ENCODE data around the gene RNF220. TPM values are rescaled to one million over a fixed set of nuclear protein-coding genes. Genes with fewer than 3 reads are reported as not detected.

The RNF220 gene
- total RNA-seq, 4 donors from 2014 or later = 45.8 to 169 (median 89.4) TPM

DNA sequence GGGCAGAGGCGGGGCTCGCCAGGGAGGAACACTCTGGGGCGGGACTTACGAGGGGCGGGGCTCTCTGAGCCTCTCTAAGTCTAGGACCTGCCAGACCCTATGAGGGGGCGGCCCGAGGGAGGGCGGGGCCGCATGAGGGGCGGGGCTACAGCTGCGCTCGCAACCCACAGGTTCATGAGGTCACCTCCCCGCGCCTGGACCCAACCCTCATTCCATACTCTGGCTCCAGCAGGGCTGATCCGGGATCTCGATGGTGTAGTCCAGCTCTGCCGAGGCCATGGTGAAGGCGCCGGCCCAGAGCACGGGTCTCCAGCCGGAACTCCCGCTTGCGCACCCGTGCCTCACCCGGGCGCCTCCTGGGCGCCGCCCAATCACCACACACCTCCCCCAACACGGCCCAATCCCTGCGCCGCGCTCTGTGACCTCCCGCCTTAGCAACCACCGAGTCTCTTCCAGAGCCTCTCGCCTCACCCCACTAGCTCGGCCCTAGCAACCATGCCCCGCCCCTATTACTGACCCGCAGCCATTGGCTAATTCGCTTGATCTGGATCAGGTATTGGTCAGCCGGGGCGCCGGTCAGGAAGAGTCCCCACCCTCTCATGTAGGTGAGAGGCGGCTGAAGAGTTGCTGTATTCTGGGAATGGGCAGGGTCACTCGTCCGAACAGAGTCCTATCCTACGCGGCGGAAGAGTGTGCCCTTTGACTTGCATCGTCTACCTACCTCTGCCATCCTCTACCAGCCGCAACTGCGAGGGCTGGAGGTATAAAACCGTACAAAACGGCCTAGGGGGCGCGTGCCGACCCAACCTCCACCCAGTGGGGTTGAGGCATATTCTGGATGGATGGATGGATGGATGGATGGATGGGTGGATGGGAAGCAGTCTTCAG lies 269.3 kb downstream of the RNF220 start, which contains the start of the genes ARMH1 and TMEM53:
Gene ARMH1 (plus strand): TSS at position 602 of the 888 bp plus-strand sequence. CDS start 14,984 bp downstream, outside the sequence.
Gene TMEM53 (minus strand): TSS at position 369 of the 888 bp plus-strand sequence. CDS start 90 bp downstream, at position 279.
- DNase-seq = peak; percentile 99
- H3K27ac ChIP-seq = peak within 1 kb of the TSS; percentile 94 to 96 (median 96)
- no peaks in the 10 kb centered on the region for H3K36me3 ChIP-seq
- in situ Hi-C loops (cut with MboI; ENCODE audit: low pct_ligation_motif_present in 1 of 4, low pct_unique_long_range_greater_than_20kb in 1 of 4, low sequenced_read_pairs in 3 of 4) = no loop called here
- TF ChIP-seq EP300 (IDR thresholded peaks at IDR 0.05; ENCODE audit: low read depth) (peak; percentile 29), POLR2A (IDR thresholded peaks at IDR 0.05) (peak; percentile 90), POLR2AphosphoS5 (IDR thresholded peaks at IDR 0.05) (peak; percentile 13 to 78 (median 63))
- TF ChIP-seq, protein P1, sequence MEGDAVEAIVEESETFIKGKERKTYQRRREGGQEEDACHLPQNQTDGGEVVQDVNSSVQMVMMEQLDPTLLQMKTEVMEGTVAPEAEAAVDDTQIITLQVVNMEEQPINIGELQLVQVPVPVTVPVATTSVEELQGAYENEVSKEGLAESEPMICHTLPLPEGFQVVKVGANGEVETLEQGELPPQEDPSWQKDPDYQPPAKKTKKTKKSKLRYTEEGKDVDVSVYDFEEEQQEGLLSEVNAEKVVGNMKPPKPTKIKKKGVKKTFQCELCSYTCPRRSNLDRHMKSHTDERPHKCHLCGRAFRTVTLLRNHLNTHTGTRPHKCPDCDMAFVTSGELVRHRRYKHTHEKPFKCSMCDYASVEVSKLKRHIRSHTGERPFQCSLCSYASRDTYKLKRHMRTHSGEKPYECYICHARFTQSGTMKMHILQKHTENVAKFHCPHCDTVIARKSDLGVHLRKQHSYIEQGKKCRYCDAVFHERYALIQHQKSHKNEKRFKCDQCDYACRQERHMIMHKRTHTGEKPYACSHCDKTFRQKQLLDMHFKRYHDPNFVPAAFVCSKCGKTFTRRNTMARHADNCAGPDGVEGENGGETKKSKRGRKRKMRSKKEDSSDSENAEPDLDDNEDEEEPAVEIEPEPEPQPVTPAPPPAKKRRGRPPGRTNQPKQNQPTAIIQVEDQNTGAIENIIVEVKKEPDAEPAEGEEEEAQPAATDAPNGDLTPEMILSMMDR (IDR thresholded peaks at IDR 0.05) = peak in 1 of 5 experiments; percentile 11
- no peaks in the 10 kb centered on the region for H3K27me3 ChIP-seq
- H3K9me3 ChIP-seq = no peaks in the 10 kb centered on the region
- H3K4me3 ChIP-seq = peak within 1 kb of the TSS; percentile 54 to 74 (median 57)
- 2% methylated on average over 56 of the region's 56 CpGs; no CpG with 5 or more reads in 1 of the 2 donors for WGBS, 2 donors (ENCODE audit: low coverage in 1 of 2)
- intact Hi-C loops (cut with DNase I; ENCODE audit: low total_unique reads) = no loop called here
- H3K4me1 ChIP-seq = peaks cover 20 to 50% (median 26%) of the 10 kb centered on the region in 4 donors

DNA sequence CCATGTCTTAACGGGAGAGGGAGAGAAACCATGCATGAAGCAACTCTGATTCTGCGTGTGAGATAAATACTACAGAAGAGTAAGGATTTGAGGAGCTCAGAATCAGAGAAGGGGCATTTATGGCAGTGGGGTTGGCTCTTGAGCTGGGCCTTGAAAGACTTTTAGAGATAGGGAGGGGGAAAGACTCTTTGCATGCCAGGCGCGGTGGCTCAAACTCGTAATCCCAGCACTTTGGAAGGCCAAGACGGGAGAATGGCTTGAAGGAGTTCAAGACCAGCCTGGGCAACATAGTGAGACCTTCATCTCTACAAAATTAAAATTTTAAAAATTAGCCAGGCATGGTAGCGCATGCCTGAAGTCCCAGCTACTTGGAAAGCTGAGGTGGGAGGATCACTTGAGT lies 270.1 kb downstream of the RNF220 start:
- H3K9me3 ChIP-seq = no peaks in the 10 kb centered on the region
- H3K4me1 ChIP-seq = peaks cover 20 to 50% (median 26%) of the 10 kb centered on the region in 4 donors
- H3K36me3 ChIP-seq = no peaks in the 10 kb centered on the region
- no peaks in the 10 kb centered on the region for H3K27me3 ChIP-seq
- in situ Hi-C loops (cut with MboI; ENCODE audit: low pct_ligation_motif_present in 1 of 4, low pct_unique_long_range_greater_than_20kb in 1 of 4, low sequenced_read_pairs in 3 of 4) (no loop called here), intact Hi-C loops (cut with DNase I; ENCODE audit: low total_unique reads) (no loop called here)
- peak overlapping the region; percentile 94 to 96 (median 96) for H3K27ac ChIP-seq
- H3K4me3 ChIP-seq = peak overlapping the region in 1 of 4 donors; percentile 74
- no peak for TF ChIP-seq EP300 (IDR thresholded peaks at IDR 0.05; ENCODE audit: low read depth)
- no peak for TF ChIP-seq POLR2A (IDR thresholded peaks at IDR 0.05)
- TF ChIP-seq, protein P1 (IDR thresholded peaks at IDR 0.05) = no peak
- no peak for TF ChIP-seq POLR2AphosphoS5 (IDR thresholded peaks at IDR 0.05)
- no peak for DNase-seq
- 85 to 90% methylated on average over 7 of the region's 7 CpGs for WGBS, 2 donors (ENCODE audit: low coverage in 1 of 2)

DNA sequence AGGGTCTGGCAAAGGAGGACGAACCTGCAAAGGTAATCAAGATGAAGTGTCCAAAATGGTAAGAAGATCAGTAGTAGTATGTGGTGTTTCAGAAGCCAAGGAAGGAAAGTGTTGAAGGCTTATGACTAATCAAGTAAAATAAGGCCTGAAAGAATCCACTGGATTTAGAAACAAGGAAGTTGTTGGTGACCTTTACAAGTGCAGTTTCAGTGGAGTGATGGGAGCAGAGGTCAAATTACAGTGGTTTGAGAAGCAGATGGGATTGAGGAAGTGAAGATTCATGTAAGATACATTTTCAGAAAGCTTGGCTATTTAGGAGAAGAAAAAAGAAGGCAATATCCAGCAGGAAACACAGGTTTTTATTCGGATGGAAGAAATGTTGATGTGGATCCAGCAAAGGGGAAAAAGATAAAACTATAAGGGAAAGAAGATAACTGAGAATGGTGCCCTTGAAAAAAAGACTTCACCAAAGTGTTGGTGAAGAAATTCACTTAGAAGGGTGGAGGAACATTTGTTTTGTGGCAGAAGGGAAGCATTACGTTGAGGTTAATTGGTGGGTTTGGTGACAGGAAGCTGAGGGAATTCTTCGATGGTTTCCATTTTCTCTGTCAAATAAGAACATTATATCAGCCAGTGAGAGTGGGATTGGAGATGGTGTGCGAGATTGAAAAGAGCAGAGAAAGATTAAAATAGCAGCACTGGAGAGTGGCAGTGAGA lies 271.6 kb downstream of the RNF220 start:
- Histone ChIP-seq H3K27me3 (no peaks in the 10 kb centered on the region), H3K36me3 (no peaks in the 10 kb centered on the region), H3K4me1 (peaks cover 20 to 49% (median 26%) of the 10 kb centered on the region in 4 donors), H3K4me3 (no peak overlapping the region), H3K27ac (peak overlapping the region; percentile 94 to 96 (median 96)), H3K9me3 (no peaks in the 10 kb centered on the region)
- in situ Hi-C loops (cut with MboI; ENCODE audit: low pct_ligation_motif_present in 1 of 4, low pct_unique_long_range_greater_than_20kb in 1 of 4, low sequenced_read_pairs in 3 of 4) (no loop called here), intact Hi-C loops (cut with DNase I; ENCODE audit: low total_unique reads) (no loop called here)
- 60 to 61% methylated on average over 4 to 5 of the region's 5 CpGs for WGBS, 2 donors (ENCODE audit: low coverage in 1 of 2)
- DNase-seq = no peak
- TF ChIP-seq, protein P1 (IDR thresholded peaks at IDR 0.05) = no peak
- TF ChIP-seq POLR2AphosphoS5 (IDR thresholded peaks at IDR 0.05) = peak in 2 of 3 donors; percentile 33 to 50
- TF ChIP-seq EP300 (IDR thresholded peaks at IDR 0.05; ENCODE audit: low read depth) = no peak
- no peak for TF ChIP-seq POLR2A (IDR thresholded peaks at IDR 0.05)
